Endometrial microvascular endothelial cells (primary cell): ENCODE data around the gene PPM1E. TPM values are rescaled to one million over a fixed set of nuclear protein-coding genes. Genes with fewer than 3 reads are reported as not detected.
"Not testable (repeated sequence)": the region's sequence is repeated elsewhere in the genome, so short reads cannot be mapped to it uniquely, and the experiment has no call there.

Experiments used
- in situ Hi-C: cut with HindIII; loops from 2 replicates; pipeline ENCODE4 v1.10.0; 2017; ENCODE audit warnings: low sequenced_read_pairs, low pct_unique_long_range_greater_than_20kb; ENCODE audit errors: inconsistent ontology term
- total RNA-seq: library from RNA; depleted of rRNA; stranded (reverse); fragments of >200 nt; gene quantifications from one replicate; pipeline ENCODE4 v1.2.3, GENCODE V29; 2015; ENCODE audit errors: inconsistent ontology term

Gene PPM1E
- total RNA-seq = not detected

- in situ Hi-C loops = no loop called here
These were observed at the start of gene PPM1E for GRCh38 chr17:58755577-58756245. PPM1E (plus strand) TSS chr17:58755854.

- in situ Hi-C loops = no loop called here
These were observed 49.1 kb upstream of the PPM1E start for GRCh38 chr17:58706351-58707140.

- in situ Hi-C loops = no loop called here
These were observed 44.6 kb upstream of the PPM1E start for GRCh38 chr17:58710948-58711552.

- in situ Hi-C loops = no loop called here
These were observed 33.4 kb upstream of the PPM1E start for GRCh38 chr17:58722274-58722673.

DNA sequence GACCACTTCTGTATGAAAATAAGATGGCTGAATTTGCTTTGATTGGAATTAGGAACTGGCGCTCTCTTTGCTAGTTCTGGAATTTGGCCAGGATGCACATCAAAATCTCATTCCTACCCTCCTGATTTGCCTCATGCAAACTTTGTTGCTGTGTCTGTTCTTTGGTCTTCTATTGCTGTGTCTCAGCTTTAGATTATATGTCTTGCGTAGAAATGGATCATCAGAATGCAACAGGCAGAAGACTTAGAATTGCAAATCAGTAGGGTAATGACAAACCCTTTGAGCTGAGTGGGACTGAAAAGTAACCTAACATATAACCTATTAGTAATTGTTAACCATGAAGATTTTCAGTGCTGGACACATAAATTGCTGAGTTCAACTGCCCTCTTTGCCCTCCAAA, 33.0 kb upstream of the PPM1E start:
- in situ Hi-C loops = no loop called here

- in situ Hi-C loops = no loop called here
These were observed 26.9 kb upstream of the PPM1E start for GRCh38 chr17:58728798-58729197.

- in situ Hi-C loops = no loop called here
These were observed 24.7 kb upstream of the PPM1E start for GRCh38 chr17:58730937-58731336.

- in situ Hi-C loops = no loop called here
These were observed 21.6 kb upstream of the PPM1E start for GRCh38 chr17:58734040-58734439.

DNA sequence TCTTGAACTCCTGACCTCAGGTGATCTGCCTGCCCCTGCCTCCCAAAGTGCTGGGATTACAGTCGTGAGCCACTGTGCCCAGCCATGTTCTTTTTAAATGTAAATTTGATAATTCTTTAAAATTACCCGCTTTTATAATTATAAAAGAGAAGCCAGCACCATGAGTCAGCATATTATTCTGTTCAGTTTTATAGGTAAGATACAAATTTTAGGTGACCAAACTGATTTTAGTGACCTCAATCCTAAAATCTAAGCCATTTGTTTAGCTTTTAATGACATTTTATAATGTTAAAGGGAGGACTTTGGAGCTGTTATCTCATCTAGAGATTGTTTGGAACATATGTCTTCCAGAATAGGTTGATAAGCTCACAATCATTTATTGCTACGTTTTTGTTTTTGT, 20.8 kb upstream of the PPM1E start:
- in situ Hi-C loops = no loop called here

- in situ Hi-C loops = no loop called here
These were observed 14.5 kb upstream of the PPM1E start for GRCh38 chr17:58741121-58741625.

DNA sequence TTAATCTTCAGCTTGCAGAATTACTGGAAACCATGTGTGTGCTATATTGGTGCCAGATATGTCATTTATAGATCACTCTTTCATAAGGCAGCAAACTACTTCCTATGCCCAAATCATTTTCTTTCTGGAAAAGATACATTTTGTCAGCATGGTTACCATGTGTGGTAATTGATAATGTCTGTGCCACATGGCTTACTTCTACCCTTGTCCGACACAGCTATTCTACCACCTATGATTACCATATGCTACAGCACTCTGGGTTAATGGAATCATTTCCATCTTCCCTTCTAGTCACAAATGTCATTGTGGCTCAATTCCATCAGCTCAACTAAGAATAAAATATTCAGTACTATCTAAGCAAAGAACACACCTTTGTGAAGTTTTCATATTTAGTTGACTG, 8.0 kb upstream of the PPM1E start:
- in situ Hi-C loops = no loop called here

DNA sequence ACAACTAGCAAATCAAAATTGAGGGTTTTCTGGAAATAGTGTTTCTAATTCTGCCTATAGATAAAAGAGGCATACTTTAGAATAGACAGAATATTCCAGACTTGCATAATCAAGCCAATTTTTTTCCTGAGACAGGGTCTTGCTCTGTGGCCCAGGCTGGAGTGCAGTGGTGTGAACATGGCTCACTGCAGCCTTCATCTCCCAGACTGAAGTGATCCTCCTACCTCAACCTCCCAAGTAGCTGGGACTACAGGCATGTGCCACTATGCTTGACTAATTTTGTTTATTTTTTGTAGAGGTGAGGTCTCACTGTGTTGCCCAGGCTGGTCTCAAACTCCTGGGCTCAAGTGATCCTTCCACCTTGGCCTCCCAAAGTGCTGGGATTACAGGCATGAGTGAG, 6.0 kb upstream of the PPM1E start:
- in situ Hi-C loops = not testable (repeated sequence)

- in situ Hi-C loops = no loop called here
These were observed 2.6 kb upstream of the PPM1E start for GRCh38 chr17:58753026-58753425.

DNA sequence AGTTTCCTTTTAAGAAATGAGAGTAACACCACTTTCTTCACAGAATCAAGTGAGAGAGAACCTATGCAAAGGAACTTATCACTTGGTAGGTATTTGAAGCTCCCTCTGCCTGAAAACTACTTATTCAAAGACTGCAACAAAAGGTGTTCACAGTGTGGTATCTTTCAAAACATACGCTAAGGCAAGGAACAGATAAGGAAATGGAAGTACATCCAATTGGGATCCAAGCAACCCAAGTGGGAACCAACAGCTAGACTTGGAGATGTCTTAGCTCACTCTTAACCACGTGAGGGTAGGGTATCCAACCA, 431 bp upstream of the PPM1E start:
- in situ Hi-C loops = no loop called here

DNA sequence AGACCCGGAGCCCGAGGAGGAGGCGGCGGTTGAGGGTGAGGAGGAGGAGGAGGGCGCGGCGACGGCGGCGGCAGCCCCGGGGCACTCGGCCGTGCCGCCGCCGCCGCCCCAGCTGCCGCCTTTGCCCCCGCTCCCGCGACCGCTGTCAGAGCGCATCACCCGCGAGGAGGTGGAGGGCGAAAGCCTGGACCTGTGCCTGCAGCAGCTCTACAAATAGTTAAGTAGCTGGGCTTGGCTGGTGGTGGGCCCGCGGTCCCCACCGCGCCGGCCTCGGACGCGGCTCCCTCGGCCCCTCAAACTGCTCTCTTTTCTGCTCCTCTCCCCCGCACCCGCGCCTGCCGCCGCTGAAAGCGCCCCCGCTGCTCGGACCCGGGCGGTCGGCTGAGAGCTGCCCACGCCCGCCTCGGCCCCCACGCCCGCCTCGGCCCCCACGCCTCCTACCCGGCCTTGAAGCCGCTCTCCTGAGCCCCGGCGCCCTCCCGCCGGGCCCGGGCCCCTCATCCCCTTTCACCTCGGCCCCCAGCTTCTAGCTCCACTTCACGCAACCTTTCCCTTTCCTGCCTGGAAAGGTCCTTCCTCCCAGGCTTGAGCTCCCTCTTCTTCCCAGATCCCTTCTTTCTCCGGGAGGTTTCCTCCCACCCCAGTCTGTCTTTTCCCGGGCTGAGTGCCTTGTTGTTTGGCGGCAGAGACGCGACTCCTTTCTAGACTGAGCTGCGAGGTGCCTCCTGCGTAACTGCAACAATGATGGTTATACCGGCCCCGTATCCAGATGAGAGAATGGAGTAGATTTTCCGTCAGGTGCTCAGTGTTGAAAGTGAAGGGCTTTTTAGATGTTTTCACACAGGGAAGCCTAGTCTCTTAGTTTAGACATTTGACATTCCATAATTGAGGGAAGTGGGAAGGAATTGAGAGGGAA, 850 bp downstream of the PPM1E start:
- in situ Hi-C loops = no loop called here

DNA sequence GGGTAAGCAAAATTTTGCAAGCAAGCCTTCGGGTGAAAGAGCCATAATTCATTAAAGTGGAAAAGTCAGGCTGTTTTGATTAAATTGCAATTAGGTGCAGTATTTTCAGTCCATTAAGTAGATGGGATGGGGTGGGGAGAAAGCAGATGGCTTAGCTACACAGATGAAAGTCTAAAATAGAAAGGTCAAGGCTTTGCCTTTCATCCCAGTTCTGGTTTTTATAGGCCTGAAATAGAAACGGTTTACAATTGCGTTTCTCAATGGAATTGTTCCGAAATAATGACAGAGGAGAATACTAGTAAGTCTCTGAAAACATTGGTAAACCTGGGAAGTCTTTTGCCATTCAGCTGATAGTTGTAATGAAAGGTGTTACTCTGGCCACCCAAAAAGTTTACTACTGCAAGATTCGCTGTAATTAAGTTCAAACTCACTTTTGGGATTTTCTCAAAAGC, 1.5 kb downstream of the PPM1E start:
- in situ Hi-C loops = no loop called here

- in situ Hi-C loops = no loop called here
These were observed 3.2 kb downstream of the PPM1E start for GRCh38 chr17:58758890-58759289.

- in situ Hi-C loops = no loop called here
These were observed 3.9 kb downstream of the PPM1E start for GRCh38 chr17:58759522-58759921.

- in situ Hi-C loops = no loop called here
These were observed 4.6 kb downstream of the PPM1E start for GRCh38 chr17:58760248-58760647.
